GM23248 (cell line): ENCODE data around the gene ULBP3. TPM values are rescaled to one million over a fixed set of nuclear protein-coding genes. Genes with fewer than 3 reads are reported as not detected.
"Not testable (repeated sequence)": the region's sequence is repeated elsewhere in the genome, so short reads cannot be mapped to it uniquely, and the experiment has no call there.

Experiments used
- DNase-seq: peaks from one replicate; pipeline ENCODE4 v3.0.0-alpha.2; 2015
- H2AFZ ChIP-seq: fragments of 200-600 bp; sonication (generic); 2 replicates; pipeline ENCODE4 v1.6.1; 2016; ENCODE audit warnings: antibody characterized with exemption
- H3F3A ChIP-seq: fragments of 200-600 bp; sonication (generic); 2 replicates; pipeline ENCODE4 v1.6.1; 2016; ENCODE audit warnings: mild to moderate bottlenecking, antibody characterized with exemption, mixed run types; ENCODE audit not compliant: insufficient read depth
- H3K27ac ChIP-seq: fragments of 200-600 bp; sonication (generic); 2 replicates; pipeline ENCODE4 v1.5.1; 2016; ENCODE audit warnings: mild to moderate bottlenecking
- H3K27me3 ChIP-seq: fragments of 200-600 bp; sonication (generic); replicated peaks from 2 replicates; pipeline ENCODE4 v1.6.1; 2016; ENCODE audit warnings: mild to moderate bottlenecking; ENCODE audit not compliant: insufficient read depth
- H3K36me3 ChIP-seq: fragments of 200-600 bp; sonication (generic); 2 replicates; pipeline ENCODE4 v1.6.1; 2016; ENCODE audit warnings: low read depth, mild to moderate bottlenecking
- H3K4me1 ChIP-seq: fragments of 200-600 bp; sonication (generic); 2 replicates; pipeline ENCODE4 v1.6.1; 2016; ENCODE audit warnings: mild to moderate bottlenecking; ENCODE audit not compliant: insufficient read depth
- H3K4me2 ChIP-seq: fragments of 200-600 bp; sonication (generic); one replicate; pipeline ENCODE4 v1.6.1; 2016; ENCODE audit warnings: mild to moderate bottlenecking; ENCODE audit not compliant: unreplicated experiment
- H3K4me3 ChIP-seq: fragments of 200-600 bp; sonication (generic); 2 replicates; pipeline ENCODE4 v1.5.1; 2016; ENCODE audit warnings: mild to moderate bottlenecking
- H3K79me2 ChIP-seq: fragments of 200-600 bp; sonication (generic); 2 replicates; pipeline ENCODE4 v1.6.1; 2016; ENCODE audit warnings: mild to moderate bottlenecking; ENCODE audit not compliant: insufficient read depth
- H3K9ac ChIP-seq: fragments of 200-600 bp; sonication (generic); 2 replicates; pipeline ENCODE4 v1.6.1; 2016; ENCODE audit warnings: mild to moderate bottlenecking
- H3K9me2 ChIP-seq: fragments of 200-600 bp; sonication (generic); 2 replicates; pipeline ENCODE4 v1.6.1; 2016; ENCODE audit warnings: mixed run types, mild to moderate bottlenecking, moderate library complexity; ENCODE audit not compliant: insufficient read depth
- H3K9me3 ChIP-seq: fragments of 200-600 bp; sonication (generic); one replicate; pipeline ENCODE4 v1.6.1; 2017; ENCODE audit warnings: low read depth
- H4K20me1 ChIP-seq: fragments of 200-600 bp; sonication (generic); 2 replicates; pipeline ENCODE4 v1.6.0; 2016; ENCODE audit not compliant: insufficient read depth
- EZH2 ChIP-seq: fragments of 200-600 bp; sonication (generic); IDR thresholded peaks from 2 replicates; pipeline ENCODE4 v1.6.1; 2018; ENCODE audit warnings: antibody characterized with exemption, mild to moderate bottlenecking; ENCODE audit not compliant: insufficient read depth, poor library complexity, severe bottlenecking
- EZH2phosphoT487 ChIP-seq: fragments of 200-600 bp; sonication (generic); IDR thresholded peaks from 2 replicates; pipeline ENCODE4 v1.6.1; 2018; ENCODE audit warnings: antibody characterized with exemption, moderate library complexity, mild to moderate bottlenecking, low read depth; ENCODE audit not compliant: insufficient read depth
- WGBS, 2 experiments: methylation state at CpG; one replicate each; pipeline ENCODE4 v1.1.6; 2015 to 2017; ENCODE audit warnings: low lambda C conversion rate in 2 of 2, low coverage in 1 of 2; ENCODE audit errors: missing lambda C conversion rate in 2 of 2; 5-methylcytosine and 5-hydroxymethylcytosine counted together
- in situ Hi-C: fragments of 300-500 bp; cut with MboI; formaldehyde crosslinking; loops from 2 replicates; pipeline ENCODE4 v1.15.0; 2020
- polyA plus RNA-seq: library from polyadenylated mRNA; unstranded; fragments of >200 nt; fragmentation: Nextera tagmentation; extraction: Ambion mirVana; gene quantifications from 2 replicates; pipeline ENCODE4 v1.2.1, GENCODE V29; 2016
- total RNA-seq: library from RNA; depleted of rRNA; stranded (reverse); fragments of >200 nt; shearing (Covaris generic); gene quantifications from 2 replicates; pipeline ENCODE4 v1.2.3, GENCODE V29; 2014

ULBP3 gene
- total and polyA plus RNA-seq, 2 experiments from 2014 or later: 4.4 to 12.6 TPM

GRCh38 chr6:150018846-150019580, 49.9 kb downstream of the ULBP3 start:
- Histone ChIP-seq H3K4me3 (no peak overlapping the region), H2AFZ (no peak overlapping the region), H3K27me3 (peaks cover 24% of the 10 kb centered on the region), H3K27ac (no peak overlapping the region), H3K9me2 (no peaks in the 10 kb centered on the region), H4K20me1 (no peaks in the 10 kb centered on the region), H3K4me2 (no peak overlapping the region), H3K79me2 (no peaks in the 10 kb centered on the region), H3K4me1 (no peaks in the 10 kb centered on the region), H3F3A (no peaks in the 10 kb centered on the region), H3K9me3 (no peaks in the 10 kb centered on the region), H3K36me3 (no peaks in the 10 kb centered on the region), H3K9ac (no peak overlapping the region)
- in situ Hi-C loops: loop anchor here (10.0 kb wide), 1 partner anchor 84 kb away; no protein-coding TSS in a partner anchor
- 47 to 49% methylated on average over 6 of the region's 6 CpGs for WGBS, 2 experiments
- DNase-seq: no peak
- TF ChIP-seq EZH2phosphoT487 (no peak), EZH2 (no peak)

- in situ Hi-C loops: loop anchor here (10.0 kb wide), 1 partner anchor 82 kb away; no protein-coding TSS in a partner anchor
- not testable (repeated sequence) for H3K9me3 ChIP-seq, H3K36me3 ChIP-seq, H2AFZ ChIP-seq, H3K9me2 ChIP-seq, H3K79me2 ChIP-seq, H3K4me1 ChIP-seq, DNase-seq, H3K9ac ChIP-seq, H3F3A ChIP-seq, H4K20me1 ChIP-seq, H3K27ac ChIP-seq, H3K4me3 ChIP-seq, H3K4me2 ChIP-seq
- H3K27me3 ChIP-seq: peaks cover 41% of the 10 kb centered on the region
- WGBS, 2 experiments: 8 to 15% methylated on average over 5 of the region's 5 CpGs
Observed at GRCh38 chr6:150017186-150017521, 51.8 kb downstream of the ULBP3 start.

- in situ Hi-C loops: loop anchor here (10.0 kb wide), 1 partner anchor 82 kb away; no protein-coding TSS in a partner anchor
- Histone ChIP-seq H3K79me2 (no peaks in the 10 kb centered on the region), H3K27ac (no peak overlapping the region), H3K36me3 (no peaks in the 10 kb centered on the region), H3F3A (no peaks in the 10 kb centered on the region), H3K4me1 (no peaks in the 10 kb centered on the region), H3K9ac (no peak overlapping the region), H3K9me2 (no peaks in the 10 kb centered on the region), H3K27me3 (peaks cover 47% of the 10 kb centered on the region), H3K4me2 (no peak overlapping the region), H3K9me3 (no peaks in the 10 kb centered on the region), H2AFZ (no peak overlapping the region), H4K20me1 (no peaks in the 10 kb centered on the region), H3K4me3 (no peak overlapping the region)
- peak; percentile 86 for DNase-seq
- no peak for TF ChIP-seq EZH2
- no peak for TF ChIP-seq EZH2phosphoT487
- WGBS, 2 experiments: 23 to 25% methylated on average over 6 of the region's 6 CpGs
Observed at GRCh38 chr6:150016324-150017185, 52.4 kb downstream of the ULBP3 start.

- in situ Hi-C loops: loop anchor here (10.0 kb wide), 1 partner anchor 81 kb away; no protein-coding TSS in a partner anchor
- not testable (repeated sequence) for H3K4me2 ChIP-seq
- peaks cover 55% of the 10 kb centered on the region for H3K27me3 ChIP-seq
Observed at GRCh38 chr6:150015281-150016001, 53.5 kb downstream of the ULBP3 start.

GRCh38 chr6:150014623-150015280, 54.2 kb downstream of the ULBP3 start:
- not testable (repeated sequence) for H3K36me3 ChIP-seq, H3F3A ChIP-seq, H4K20me1 ChIP-seq, H3K4me1 ChIP-seq, H3K27ac ChIP-seq, DNase-seq, H2AFZ ChIP-seq, H3K4me2 ChIP-seq, H3K9ac ChIP-seq, H3K9me3 ChIP-seq, H3K9me2 ChIP-seq, H3K79me2 ChIP-seq
- 3 to 4% methylated on average over 14 to 22 of the region's 50 CpGs for WGBS, 2 experiments
- Histone ChIP-seq H3K27me3 (peaks cover 59% of the 10 kb centered on the region), H3K4me3 (0 out of 2 replicates have a peak overlapping the region, but pooled peaks have one; percentile 43)
- in situ Hi-C loops: loop anchor here (10.0 kb wide), 1 partner anchor 80 kb away; no protein-coding TSS in a partner anchor

More at GRCh38 chr6:150015281-150016001, 53.5 kb downstream of the ULBP3 start:
- not testable (repeated sequence) for H3K4me3 ChIP-seq, H3K9ac ChIP-seq, H3K4me1 ChIP-seq, H3K27ac ChIP-seq, H3K79me2 ChIP-seq, H3K9me2 ChIP-seq, H4K20me1 ChIP-seq, H2AFZ ChIP-seq, H3K36me3 ChIP-seq, H3K9me3 ChIP-seq, H3F3A ChIP-seq
- DNase-seq: peak; percentile 33
- WGBS, 2 experiments: 9 to 12% methylated on average over 14 of the region's 15 CpGs
